Activated T-helper 2 cell treated with anti-CD3 and anti-CD28 coated beads, Interferon-gamma antibody, Interleukin-2, Interleukin-4, amounts not matched to agents 10 μg/mL and 5 μg/mL and 100 μg/mL, durations not matched to agents 14 hours and 24 hours and 36 hours (primary cell): ENCODE data around the gene ST14. TPM values are rescaled to one million over a fixed set of nuclear protein-coding genes. Genes with fewer than 3 reads are reported as not detected.
"Not testable (repeated sequence)": the region's sequence is repeated elsewhere in the genome, so short reads cannot be mapped to it uniquely, and the experiment has no call there.

Experiments
- DNase-seq: peaks from one replicate; pipeline ENCODE4 v3.0.0; 2021; ENCODE audit warnings: low spot score
- H3K27ac Mint-ChIP-seq: one replicate; pipeline ENCODE4 v1.8.0; 2021; ENCODE audit warnings: mixed read lengths
- H3K27me3 Mint-ChIP-seq: one replicate; pipeline ENCODE4 v1.8.0; 2021; ENCODE audit warnings: low read depth, mixed read lengths
- H3K36me3 Mint-ChIP-seq: one replicate; pipeline ENCODE4 v1.8.0; 2021; ENCODE audit warnings: low read depth, mixed read lengths
- H3K4me1 Mint-ChIP-seq: one replicate; pipeline ENCODE4 v1.8.0; 2021; ENCODE audit warnings: low read depth, mixed read lengths
- H3K4me3 Mint-ChIP-seq: one replicate; pipeline ENCODE4 v1.8.0; 2021; ENCODE audit warnings: low read depth, mild to moderate bottlenecking, moderate library complexity, mixed read lengths
- H3K9me3 Mint-ChIP-seq: one replicate; pipeline ENCODE4 v1.8.0; 2021; ENCODE audit warnings: mixed read lengths
- intact Hi-C: fragments of 100-400 bp; cut with micrococcal nuclease; formaldehyde crosslinking; loops from one replicate; pipeline ENCODE4 v1.15.1; 2023
- total RNA-seq: library from RNA; stranded (reverse); gene quantifications from 2 replicates; pipeline ENCODE4 v1.2.3, GENCODE V29; 2022

The ST14 gene
- total RNA-seq, 1 donor from 2014 or later: 0.09 TPM

DNA sequence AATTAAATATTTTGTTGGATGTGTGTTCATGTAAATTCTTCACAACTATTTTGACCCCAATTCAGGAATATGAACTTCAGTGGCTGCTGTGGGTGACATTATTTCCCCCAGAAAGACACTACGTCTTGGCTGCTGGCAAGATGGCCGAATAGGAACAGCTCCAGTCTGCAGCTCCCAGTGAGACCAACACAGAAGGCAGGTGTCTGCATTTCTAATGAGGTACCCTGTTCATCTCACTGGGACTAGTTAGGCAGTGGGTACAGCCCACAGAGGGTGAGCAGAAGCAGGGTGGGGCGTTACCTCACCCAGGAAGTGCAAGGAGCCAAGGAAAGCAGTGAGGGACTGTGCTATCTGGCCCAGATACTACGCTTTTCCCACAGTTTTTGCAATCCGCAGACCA is 89.8 kb downstream of the ST14 start:
- H3K4me3 Mint-ChIP-seq: no peak overlapping the region
- intact Hi-C loops: no loop called here
- no peaks in the 10 kb centered on the region for H3K27me3 Mint-ChIP-seq
- DNase-seq: no peak
- peaks cover 25% of the 10 kb centered on the region for H3K9me3 Mint-ChIP-seq
- peaks cover 50% of the 10 kb centered on the region for H3K36me3 Mint-ChIP-seq
- peaks cover 21% of the 10 kb centered on the region for H3K4me1 Mint-ChIP-seq
- H3K27ac Mint-ChIP-seq: no peak overlapping the region

DNA sequence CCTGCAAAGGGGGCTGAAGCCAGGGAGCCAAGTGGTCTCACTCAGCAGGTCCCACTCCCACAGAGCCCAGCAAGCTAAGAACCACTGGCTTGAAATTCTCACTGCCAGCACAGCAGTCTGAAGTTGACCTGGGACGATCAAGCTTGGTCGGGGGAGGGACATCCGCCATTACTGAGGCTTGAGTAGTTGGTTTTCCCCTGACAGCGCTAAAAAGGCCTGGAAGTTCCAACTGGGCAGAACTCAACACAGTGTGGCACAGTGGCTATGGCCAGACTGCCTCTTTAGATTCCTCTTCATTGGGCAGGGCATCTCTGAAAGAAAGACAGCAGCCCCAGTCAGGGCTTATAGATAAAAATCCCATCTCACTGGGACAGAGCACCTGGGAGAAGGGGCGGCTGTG is 90.3 kb downstream of the ST14 start:
- H3K27me3 Mint-ChIP-seq, H3K4me3 Mint-ChIP-seq, intact Hi-C loops, DNase-seq, H3K27ac Mint-ChIP-seq: not testable (repeated sequence)
- H3K9me3 Mint-ChIP-seq: peaks cover 25% of the 10 kb centered on the region
- peaks cover 51% of the 10 kb centered on the region for H3K36me3 Mint-ChIP-seq
- H3K4me1 Mint-ChIP-seq: peaks cover 20% of the 10 kb centered on the region

DNA sequence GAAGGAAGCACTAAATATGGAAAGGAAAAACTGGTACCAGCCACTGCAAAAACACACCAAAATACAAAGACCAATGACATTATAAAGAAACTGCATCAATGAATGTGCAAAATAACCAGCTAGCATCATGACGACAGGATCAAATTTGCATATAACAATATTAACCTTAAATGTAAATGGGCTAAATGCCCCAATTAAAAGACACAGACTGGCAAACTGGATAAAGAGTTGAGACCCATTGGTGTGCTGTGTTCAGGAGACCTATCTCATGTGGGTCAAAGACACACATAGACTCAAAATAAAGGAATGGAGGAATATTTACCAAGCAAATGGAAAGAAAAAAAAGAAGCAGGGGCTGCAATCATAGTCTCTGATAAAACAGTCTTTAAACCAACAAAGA is 92.2 kb downstream of the ST14 start:
- DNase-seq, intact Hi-C loops, H3K4me3 Mint-ChIP-seq, H3K27ac Mint-ChIP-seq, H3K27me3 Mint-ChIP-seq: not testable (repeated sequence)
- Mint-ChIP-seq H3K9me3 (peaks cover 37% of the 10 kb centered on the region), H3K36me3 (peaks cover 59% of the 10 kb centered on the region), H3K4me1 (peaks cover 12% of the 10 kb centered on the region)

Other genes with a start within 250 kb of the ST14 start
- 15.3 and 15.5 TPM in 2 replicates for gene PRDM10, start 156.9 kb upstream of the ST14 start, total RNA-seq
- gene APLP2, start 89.9 kb upstream of the ST14 start, total RNA-seq: 54.6 and 57.2 TPM in 2 replicates
- gene ZBTB44, start 155.1 kb downstream of the ST14 start, total RNA-seq: 36.0 and 36.1 TPM in 2 replicates